Thoracic aorta (tissue), 2 donors: ENCODE results near the gene CCDC12. TPM values are rescaled to one million over a fixed set of nuclear protein-coding genes. Genes with fewer than 3 reads are reported as not detected.

Experiments used
- ATAC-seq: fragments of 150-250 bp; one replicate; pipeline ENCODE4 v1.8.0; 2017; ENCODE audit warnings: low read depth; ENCODE audit not compliant: insufficient number of reproducible peaks, low FRiP score
- DNase-seq: peaks from one replicate; pipeline ENCODE4 v3.0.0-alpha.2; 2020; ENCODE audit warnings: low spot score
- H3K27ac ChIP-seq, 2 donors: fragments of 200-600 bp; sonication (generic); 1 replicate in 1 of 2; 2 replicates in 1 of 2; pipeline ENCODE4 v1.5.1; 2016; ENCODE audit warnings: mild to moderate bottlenecking in 2 of 2, moderate library complexity in 2 of 2
- H3K27me3 ChIP-seq: fragments of 200-600 bp; sonication (generic); replicated peaks from 2 replicates; pipeline ENCODE4 v1.6.0; 2016; ENCODE audit warnings: mild to moderate bottlenecking; ENCODE audit not compliant: insufficient read depth
- H3K36me3 ChIP-seq: fragments of 200-600 bp; sonication (generic); one replicate; pipeline ENCODE4 v1.5.1; 2016
- H3K4me1 ChIP-seq, 2 donors: fragments of 200-600 bp; sonication (generic); 1 replicate in 1 of 2; 2 replicates in 1 of 2; pipeline versions ENCODE4 v1.5.1 to v1.6.0; 2016; ENCODE audit warnings: low read depth in 2 of 2, mild to moderate bottlenecking in 1 of 2; ENCODE audit not compliant: control insufficient read depth in 1 of 2
- H3K4me3 ChIP-seq: fragments of 200-600 bp; sonication (generic); 2 replicates; pipeline ENCODE4 v1.5.1; 2016; ENCODE audit warnings: mild to moderate bottlenecking
- H3K9me3 ChIP-seq: fragments of 200-600 bp; sonication (generic); 2 replicates; pipeline ENCODE4 v1.5.1; 2016
- total RNA-seq, 2 donors: library from RNA; depleted of rRNA; stranded (reverse); fragments of >200 nt; gene quantifications; one replicate each; pipeline versions ENCODE4 v1.1.0 to v1.2.3, GENCODE V29; 2016
- TF ChIP-seq, protein P1 (sequence below): fragments of 200-600 bp; sonication (generic); IDR thresholded peaks from one replicate; pipeline ENCODE4 v1.5.1; 2019; ENCODE audit warnings: antibody characterized with exemption

Gene CCDC12
- total RNA-seq, 2 donors from 2014 or later: 29.8 to 58.8 TPM

- TF ChIP-seq, protein P1, sequence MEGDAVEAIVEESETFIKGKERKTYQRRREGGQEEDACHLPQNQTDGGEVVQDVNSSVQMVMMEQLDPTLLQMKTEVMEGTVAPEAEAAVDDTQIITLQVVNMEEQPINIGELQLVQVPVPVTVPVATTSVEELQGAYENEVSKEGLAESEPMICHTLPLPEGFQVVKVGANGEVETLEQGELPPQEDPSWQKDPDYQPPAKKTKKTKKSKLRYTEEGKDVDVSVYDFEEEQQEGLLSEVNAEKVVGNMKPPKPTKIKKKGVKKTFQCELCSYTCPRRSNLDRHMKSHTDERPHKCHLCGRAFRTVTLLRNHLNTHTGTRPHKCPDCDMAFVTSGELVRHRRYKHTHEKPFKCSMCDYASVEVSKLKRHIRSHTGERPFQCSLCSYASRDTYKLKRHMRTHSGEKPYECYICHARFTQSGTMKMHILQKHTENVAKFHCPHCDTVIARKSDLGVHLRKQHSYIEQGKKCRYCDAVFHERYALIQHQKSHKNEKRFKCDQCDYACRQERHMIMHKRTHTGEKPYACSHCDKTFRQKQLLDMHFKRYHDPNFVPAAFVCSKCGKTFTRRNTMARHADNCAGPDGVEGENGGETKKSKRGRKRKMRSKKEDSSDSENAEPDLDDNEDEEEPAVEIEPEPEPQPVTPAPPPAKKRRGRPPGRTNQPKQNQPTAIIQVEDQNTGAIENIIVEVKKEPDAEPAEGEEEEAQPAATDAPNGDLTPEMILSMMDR: no peak
- ATAC-seq: no peak
These were observed 8.3 kb upstream of the CCDC12 start for GRCh38 chr3:46984591-46985459.

DNA sequence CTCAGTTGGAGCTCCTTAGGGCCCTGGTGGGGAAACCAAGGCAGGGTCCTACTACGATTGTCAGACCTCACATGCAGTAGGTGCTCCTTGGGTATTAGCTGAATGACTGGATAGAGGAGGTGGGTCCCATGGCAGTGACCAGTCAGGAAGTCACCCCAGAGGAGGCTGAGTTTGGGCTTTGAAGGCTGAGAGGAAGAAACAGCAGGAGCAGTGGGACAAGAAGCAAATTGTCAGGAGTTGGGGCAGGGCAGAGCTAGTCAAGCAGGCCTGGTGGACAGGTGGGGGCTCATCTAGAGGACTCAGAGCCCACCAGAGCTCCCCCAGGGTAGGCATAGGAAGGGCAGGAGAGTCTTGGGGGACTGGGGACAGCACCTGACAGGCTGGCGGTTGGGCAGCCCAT, 6.0 kb upstream of the CCDC12 start:
- H3K27ac ChIP-seq: no peak overlapping the region
- no peaks in the 10 kb centered on the region for H3K9me3 ChIP-seq
- DNase-seq: no peak
- H3K27me3 ChIP-seq: no peaks in the 10 kb centered on the region
- no peaks in the 10 kb centered on the region for H3K36me3 ChIP-seq
- no peak overlapping the region for H3K4me3 ChIP-seq
- TF ChIP-seq, protein P1: no peak
- ATAC-seq: no peak
- peaks cover 15 to 26% of the 10 kb centered on the region in 2 donors for H3K4me1 ChIP-seq

More at GRCh38 chr3:46984591-46985459, 8.3 kb upstream of the CCDC12 start:
- no peak overlapping the region for H3K27ac ChIP-seq
- H3K4me3 ChIP-seq: no peak overlapping the region
- no peaks in the 10 kb centered on the region for H3K27me3 ChIP-seq
- no peak for DNase-seq
- H3K9me3 ChIP-seq: no peaks in the 10 kb centered on the region
- no peaks in the 10 kb centered on the region for H3K36me3 ChIP-seq
- H3K4me1 ChIP-seq: peaks cover 9% of the 10 kb centered on the region in 2 donors

GRCh38 chr3:46981932-46982471, 5.5 kb upstream of the CCDC12 start:
- DNase-seq (no peak), ATAC-seq (no peak)
- TF ChIP-seq, protein P1: no peak
- no peaks in the 10 kb centered on the region for H3K9me3 ChIP-seq
- no peaks in the 10 kb centered on the region for H3K27me3 ChIP-seq
- peak overlapping the region in 1 of 2 donors; percentile 11 for H3K27ac ChIP-seq
- H3K4me1 ChIP-seq: peaks cover 16 to 32% of the 10 kb centered on the region in 2 donors
- H3K36me3 ChIP-seq: no peaks in the 10 kb centered on the region
- H3K4me3 ChIP-seq: peak overlapping the region; percentile 17

GRCh38 chr3:46979958-46980497, 3.5 kb upstream of the CCDC12 start:
- DNase-seq (no peak), ATAC-seq (no peak)
- H3K4me3 ChIP-seq: peak overlapping the region; percentile 86
- peaks cover 24 to 41% of the 10 kb centered on the region in 2 donors for H3K4me1 ChIP-seq
- H3K27me3 ChIP-seq: no peaks in the 10 kb centered on the region
- no peaks in the 10 kb centered on the region for H3K36me3 ChIP-seq
- H3K27ac ChIP-seq: peak overlapping the region in 1 of 2 donors; percentile 37
- no peaks in the 10 kb centered on the region for H3K9me3 ChIP-seq
- TF ChIP-seq, protein P1: no peak
